Liver (tissue), 9 donors: ENCODE data around the gene RAPGEF1. TPM values are rescaled to one million over a fixed set of nuclear protein-coding genes. Genes with fewer than 3 reads are reported as not detected.

Source experiments
- DNase-seq: peaks from one replicate; pipeline ENCODE4 v3.0.0-alpha.2; 2017; ENCODE audit warnings: low spot score
- H3K27ac ChIP-seq, 2 donors: one replicate each; pipeline ENCODE4 v1.7.0; 2013; ENCODE audit warnings: inconsistent platforms in 2 of 2, low read length in 2 of 2, control low read depth in 1 of 2, low read depth in 1 of 2, mild to moderate bottlenecking in 1 of 2
- H3K27me3 ChIP-seq, 4 donors: one replicate each; pipeline versions ENCODE4 v1.6.1 to v1.7.0; 2013; ENCODE audit warnings: low read length in 3 of 4, inconsistent platforms in 1 of 4, mild to moderate bottlenecking in 1 of 4, moderate library complexity in 1 of 4; ENCODE audit not compliant: control insufficient read depth in 4 of 4, insufficient read depth in 4 of 4
- H3K36me3 ChIP-seq, 4 donors: one replicate each; pipeline versions ENCODE4 v1.6.1 to v1.7.0; 2013; ENCODE audit warnings: low read length in 3 of 4, mild to moderate bottlenecking in 3 of 4, low read depth in 1 of 4, moderate library complexity in 1 of 4; ENCODE audit not compliant: control insufficient read depth in 4 of 4, insufficient read depth in 3 of 4
- H3K4me1 ChIP-seq, 4 donors: one replicate each; pipeline versions ENCODE4 v1.6.1 to v1.7.0; 2013; ENCODE audit warnings: low read length in 3 of 4, mild to moderate bottlenecking in 3 of 4, moderate library complexity in 1 of 4; ENCODE audit not compliant: control insufficient read depth in 4 of 4, insufficient read depth in 4 of 4
- H3K4me3 ChIP-seq, 3 donors: one replicate each; pipeline versions ENCODE4 v1.6.1 to v1.7.0; 2013; ENCODE audit warnings: low read length in 3 of 3, control low read depth in 1 of 3, low read depth in 1 of 3, mild to moderate bottlenecking in 1 of 3
- H3K9ac ChIP-seq, 2 donors: one replicate each; pipeline ENCODE4 v1.7.0; 2013; ENCODE audit warnings: low read length in 2 of 2, mild to moderate bottlenecking in 2 of 2, moderate library complexity in 2 of 2, control low read depth in 1 of 2, low read depth in 1 of 2
- H3K9me3 ChIP-seq, 4 donors: one replicate each; pipeline versions ENCODE4 v1.6.1 to v1.7.0; 2013; ENCODE audit warnings: low read length in 3 of 4; ENCODE audit not compliant: control insufficient read depth in 4 of 4
- EGR1 ChIP-seq, 2 donors: IDR thresholded peaks; 2 replicates each; pipeline ENCODE4 v1.6.1; 2016 to 2018; ENCODE audit warnings: antibody characterized with exemption in 2 of 2, low read depth in 2 of 2
- FOXA1 ChIP-seq: IDR thresholded peaks from 2 replicates; pipeline ENCODE4 v1.6.1; 2016; ENCODE audit warnings: antibody characterized with exemption
- FOXA2 ChIP-seq: IDR thresholded peaks from 2 replicates; pipeline ENCODE4 v1.6.1; 2016; ENCODE audit warnings: antibody characterized with exemption
- GABPA ChIP-seq, 2 donors: IDR thresholded peaks in 1 of 2; conservative IDR thresholded peaks in 1 of 2; 2 replicates each; pipeline ENCODE4 v1.6.1; 2016; ENCODE audit warnings: antibody characterized with exemption in 2 of 2, mild to moderate bottlenecking in 1 of 2, moderate library complexity in 1 of 2
- HNF4A ChIP-seq, 2 donors: conservative IDR thresholded peaks; 2 replicates each; pipeline ENCODE4 v1.6.1; 2016; ENCODE audit warnings: antibody characterized with exemption in 2 of 2, mild to moderate bottlenecking in 2 of 2
- HNF4G ChIP-seq: IDR thresholded peaks from 2 replicates; pipeline ENCODE4 v1.6.1; 2016; ENCODE audit warnings: antibody characterized with exemption
- JUND ChIP-seq, 2 donors: IDR thresholded peaks; 2 replicates each; pipeline ENCODE4 v1.6.1; 2016; ENCODE audit warnings: antibody characterized with exemption in 2 of 2
- NR2F2 ChIP-seq: IDR thresholded peaks from 2 replicates; pipeline ENCODE4 v1.6.1; 2016; ENCODE audit warnings: antibody characterized with exemption
- RAD21 ChIP-seq, 2 donors: IDR thresholded peaks; 2 replicates each; pipeline ENCODE4 v1.6.1; 2016; ENCODE audit warnings: antibody characterized with exemption in 2 of 2, mild to moderate bottlenecking in 2 of 2
- RXRA ChIP-seq, 2 donors: IDR thresholded peaks; 2 replicates each; pipeline ENCODE4 v1.6.1; 2017 to 2018; ENCODE audit warnings: antibody characterized with exemption in 2 of 2, mild to moderate bottlenecking in 1 of 2
- SP1 ChIP-seq: IDR thresholded peaks from 2 replicates; pipeline ENCODE4 v1.6.1; 2018; ENCODE audit warnings: antibody characterized with exemption, mild to moderate bottlenecking
- TAF1 ChIP-seq: conservative IDR thresholded peaks from 2 replicates; pipeline ENCODE4 v1.6.1; 2016; ENCODE audit warnings: antibody characterized with exemption, mild to moderate bottlenecking
- YY1 ChIP-seq: IDR thresholded peaks from 2 replicates; pipeline ENCODE4 v1.6.1; 2016; ENCODE audit warnings: antibody characterized with exemption, mild to moderate bottlenecking
- WGBS: extraction: QIAGEN DNeasy Blood & Tissue Kit; methylation state at CpG from one replicate; pipeline ENCODE4 v1.1.7; 2013; 5-methylcytosine and 5-hydroxymethylcytosine counted together
- polyA plus RNA-seq, 2 donors: library from polyadenylated mRNA; stranded (reverse) in 1 of 2; unstranded in 1 of 2; fragments of 200-250 nt in 1 of 2; fragments of >200 nt in 1 of 2; fragmentation: Nextera tagmentation in 1 of 2; extraction: Ambion mirVana in 1 of 2; gene quantifications; one replicate each; pipeline versions ENCODE4 v1.2.1 to v1.2.3, GENCODE V29; 2013 to 2015
- total RNA-seq, 2 donors: library from RNA; depleted of rRNA; stranded (reverse); fragments of >200 nt; gene quantifications; one replicate each; pipeline ENCODE4 v1.2.3, GENCODE V29; 2014
- TF ChIP-seq, protein P1 (sequence below): IDR thresholded peaks from 2 replicates; pipeline ENCODE4 v1.6.1; 2016; ENCODE audit warnings: antibody characterized with exemption
- TF ChIP-seq, protein P2 (sequence below): IDR thresholded peaks from 2 replicates; pipeline ENCODE4 v1.6.1; 2016; ENCODE audit warnings: antibody characterized with exemption
- TF ChIP-seq, protein P3 (sequence below): IDR thresholded peaks from 2 replicates; pipeline ENCODE4 v1.6.1; 2016; ENCODE audit warnings: antibody characterized with exemption, mild to moderate bottlenecking
- TF ChIP-seq, protein P4 (sequence below): IDR thresholded peaks from 2 replicates; pipeline ENCODE4 v1.6.1; 2016; ENCODE audit warnings: antibody characterized with exemption
- donor health status: healthy.
- donor health status: healthy.
- donor health status: healthy.
- donor health status: healthy.
- donor health status: healthy.

RAPGEF1 gene
- total and polyA plus RNA-seq, 4 donors: 5.6 to 19.7 (median 16.8) TPM

DNA sequence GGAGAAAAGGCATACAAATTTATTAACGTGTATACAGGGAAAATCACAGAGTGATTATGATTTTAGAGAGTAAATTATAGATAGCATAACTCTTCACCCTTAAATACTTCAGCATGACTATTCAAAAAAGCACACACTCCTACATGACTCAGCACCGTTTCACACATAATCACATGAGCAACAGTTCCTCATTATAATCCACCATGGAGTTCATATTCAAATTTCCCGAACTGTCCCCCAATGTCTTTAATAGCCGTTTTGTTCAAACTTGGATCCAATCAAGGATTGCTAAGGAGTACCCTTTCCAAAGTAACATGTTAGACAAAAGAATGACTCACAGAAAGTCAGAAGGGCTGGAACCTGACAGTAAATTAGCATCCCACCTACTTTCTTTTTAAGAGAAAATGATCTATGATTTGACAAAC lies 32.1 kb downstream of the RAPGEF1 start:
- Histone ChIP-seq H3K36me3 (no peaks in the 10 kb centered on the region), H3K4me3 (no peak overlapping the region), H3K27ac (peak overlapping the region; percentile 71 to 78), H3K9ac (peak overlapping the region in 1 of 2 donors; percentile 80), H3K4me1 (peaks cover 17 to 56% (median 50%) of the 10 kb centered on the region in 4 donors), H3K9me3 (no peaks in the 10 kb centered on the region), H3K27me3 (no peaks in the 10 kb centered on the region)
- WGBS: 59% methylated on average over 4 of the region's 4 CpGs
- TF ChIP-seq, protein P1, sequence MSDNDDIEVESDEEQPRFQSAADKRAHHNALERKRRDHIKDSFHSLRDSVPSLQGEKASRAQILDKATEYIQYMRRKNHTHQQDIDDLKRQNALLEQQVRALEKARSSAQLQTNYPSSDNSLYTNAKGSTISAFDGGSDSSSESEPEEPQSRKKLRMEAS: no peak
- DNase-seq: no peak

DNA sequence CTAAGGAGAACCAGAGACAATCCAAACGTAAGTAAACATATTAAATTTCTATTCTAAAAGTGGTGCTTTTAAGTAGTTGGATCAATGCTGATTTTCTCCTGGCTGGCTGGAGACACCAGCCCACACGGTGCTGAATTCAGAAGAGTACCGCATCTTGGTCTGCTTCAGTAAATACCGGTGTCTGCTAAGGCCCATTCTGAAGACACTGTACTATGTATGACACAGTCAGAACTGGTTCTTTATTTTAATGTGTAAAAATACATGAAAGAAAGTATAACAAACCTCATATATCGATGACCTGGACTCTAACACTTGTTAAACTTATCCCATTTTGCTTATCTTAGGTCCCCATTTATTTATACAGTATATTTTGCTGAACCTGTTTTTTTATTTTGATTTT lies 32.8 kb downstream of the RAPGEF1 start:
- H3K9ac ChIP-seq: peak overlapping the region in 1 of 2 donors; percentile 75

DNA sequence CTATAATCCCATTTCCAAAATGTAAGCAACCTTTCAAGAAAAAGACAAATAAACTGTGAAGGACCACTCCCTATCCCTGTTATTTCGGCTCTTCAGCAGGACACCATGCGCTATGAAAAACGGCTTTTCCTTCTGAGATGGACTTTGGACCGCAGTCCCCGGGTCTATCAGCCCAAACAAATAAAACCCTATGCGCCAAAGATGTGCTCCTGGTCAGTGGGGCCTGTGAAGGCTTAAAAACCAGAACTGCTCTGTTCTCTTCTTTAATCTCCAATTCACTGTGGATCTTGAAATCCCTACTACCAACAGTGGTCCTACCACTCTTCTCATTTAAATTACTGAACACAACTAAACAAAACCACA lies 33.3 kb downstream of the RAPGEF1 start:
- no peak for TF ChIP-seq GABPA (IDR thresholded peaks at IDR 0.05 in 1 of 2, conservative IDR thresholded peaks at IDR 0.05 in 1 of 2)
- TF ChIP-seq SP1: peak; percentile 63
- TF ChIP-seq, protein P1: no peak
- TF ChIP-seq YY1: peak; percentile 9
- TF ChIP-seq HNF4A (conservative IDR thresholded peaks at IDR 0.05): peak; percentile 88 to 93
- TF ChIP-seq RAD21 (IDR thresholded peaks at IDR 0.05): peak; percentile 2 to 47
- TF ChIP-seq, protein P2, sequence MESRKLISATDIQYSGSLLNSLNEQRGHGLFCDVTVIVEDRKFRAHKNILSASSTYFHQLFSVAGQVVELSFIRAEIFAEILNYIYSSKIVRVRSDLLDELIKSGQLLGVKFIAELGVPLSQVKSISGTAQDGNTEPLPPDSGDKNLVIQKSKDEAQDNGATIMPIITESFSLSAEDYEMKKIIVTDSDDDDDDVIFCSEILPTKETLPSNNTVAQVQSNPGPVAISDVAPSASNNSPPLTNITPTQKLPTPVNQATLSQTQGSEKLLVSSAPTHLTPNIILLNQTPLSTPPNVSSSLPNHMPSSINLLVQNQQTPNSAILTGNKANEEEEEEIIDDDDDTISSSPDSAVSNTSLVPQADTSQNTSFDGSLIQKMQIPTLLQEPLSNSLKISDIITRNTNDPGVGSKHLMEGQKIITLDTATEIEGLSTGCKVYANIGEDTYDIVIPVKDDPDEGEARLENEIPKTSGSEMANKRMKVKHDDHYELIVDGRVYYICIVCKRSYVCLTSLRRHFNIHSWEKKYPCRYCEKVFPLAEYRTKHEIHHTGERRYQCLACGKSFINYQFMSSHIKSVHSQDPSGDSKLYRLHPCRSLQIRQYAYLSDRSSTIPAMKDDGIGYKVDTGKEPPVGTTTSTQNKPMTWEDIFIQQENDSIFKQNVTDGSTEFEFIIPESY: no peak
- peak in 1 of 2 donors; percentile 11 for TF ChIP-seq RXRA (IDR thresholded peaks at IDR 0.05)
- TF ChIP-seq HNF4G: peak; percentile 82
- no peaks in the 10 kb centered on the region for H3K27me3 ChIP-seq
- H3K36me3 ChIP-seq: no peaks in the 10 kb centered on the region
- H3K27ac ChIP-seq: peak overlapping the region; percentile 55 to 72
- no peaks in the 10 kb centered on the region for H3K9me3 ChIP-seq
- 30% methylated on average over 6 of the region's 6 CpGs for WGBS
- H3K9ac ChIP-seq: peak overlapping the region in 1 of 2 donors; percentile 75
- peaks cover 17 to 56% (median 50%) of the 10 kb centered on the region in 4 donors for H3K4me1 ChIP-seq
- no peak for DNase-seq
- no peak overlapping the region for H3K4me3 ChIP-seq

More for the DNA sequence above, 32.8 kb downstream of the RAPGEF1 start:
- no peaks in the 10 kb centered on the region for H3K27me3 ChIP-seq
- no peak overlapping the region for H3K4me3 ChIP-seq
- H3K9me3 ChIP-seq: no peaks in the 10 kb centered on the region
- no peaks in the 10 kb centered on the region for H3K36me3 ChIP-seq
- DNase-seq: no peak
- H3K27ac ChIP-seq: peak overlapping the region; percentile 55 to 72
- 89% methylated on average over 5 of the region's 5 CpGs for WGBS
- H3K4me1 ChIP-seq: peaks cover 17 to 56% (median 50%) of the 10 kb centered on the region in 4 donors
- no peak for TF ChIP-seq YY1

DNA sequence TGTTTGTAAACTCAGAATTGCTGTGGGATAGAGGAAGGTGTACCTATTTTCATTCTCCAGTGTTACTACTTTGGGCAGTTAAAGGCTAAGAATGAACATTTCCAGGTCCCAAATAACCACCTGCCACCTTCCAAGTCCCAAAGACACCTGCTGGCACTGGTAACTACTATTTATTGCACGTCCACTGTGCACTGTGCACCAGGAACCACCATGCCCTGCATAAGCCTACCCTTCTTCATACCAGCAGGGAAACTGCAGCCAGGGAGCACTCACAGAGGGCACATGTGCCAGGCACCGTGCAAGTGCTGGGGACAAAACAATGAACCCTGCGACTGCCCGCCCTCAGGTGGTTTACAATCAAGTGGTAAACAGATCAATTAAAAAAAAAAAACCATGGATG lies 34.9 kb downstream of the RAPGEF1 start:
- Histone ChIP-seq H3K4me3 (no peak overlapping the region), H3K9ac (no peak overlapping the region), H3K27ac (peak overlapping the region; percentile 55 to 72), H3K36me3 (no peaks in the 10 kb centered on the region), H3K4me1 (peaks cover 17 to 56% (median 50%) of the 10 kb centered on the region in 4 donors), H3K27me3 (no peaks in the 10 kb centered on the region), H3K9me3 (no peaks in the 10 kb centered on the region)
- 59% methylated on average over 4 of the region's 4 CpGs for WGBS
- no peak for DNase-seq
- TF ChIP-seq HNF4A (conservative IDR thresholded peaks at IDR 0.05) (no peak), JUND (IDR thresholded peaks at IDR 0.05) (no peak), RAD21 (IDR thresholded peaks at IDR 0.05) (no peak), SP1 (no peak), FOXA1 (no peak), RXRA (IDR thresholded peaks at IDR 0.05) (no peak), TAF1 (no peak), YY1 (no peak), GABPA (IDR thresholded peaks at IDR 0.05 in 1 of 2, conservative IDR thresholded peaks at IDR 0.05 in 1 of 2) (no peak), FOXA2 (no peak), EGR1 (IDR thresholded peaks at IDR 0.05; ENCODE audit: low read depth in 2 of 2) (no peak), NR2F2 (no peak)
- TF ChIP-seq, protein P3, sequence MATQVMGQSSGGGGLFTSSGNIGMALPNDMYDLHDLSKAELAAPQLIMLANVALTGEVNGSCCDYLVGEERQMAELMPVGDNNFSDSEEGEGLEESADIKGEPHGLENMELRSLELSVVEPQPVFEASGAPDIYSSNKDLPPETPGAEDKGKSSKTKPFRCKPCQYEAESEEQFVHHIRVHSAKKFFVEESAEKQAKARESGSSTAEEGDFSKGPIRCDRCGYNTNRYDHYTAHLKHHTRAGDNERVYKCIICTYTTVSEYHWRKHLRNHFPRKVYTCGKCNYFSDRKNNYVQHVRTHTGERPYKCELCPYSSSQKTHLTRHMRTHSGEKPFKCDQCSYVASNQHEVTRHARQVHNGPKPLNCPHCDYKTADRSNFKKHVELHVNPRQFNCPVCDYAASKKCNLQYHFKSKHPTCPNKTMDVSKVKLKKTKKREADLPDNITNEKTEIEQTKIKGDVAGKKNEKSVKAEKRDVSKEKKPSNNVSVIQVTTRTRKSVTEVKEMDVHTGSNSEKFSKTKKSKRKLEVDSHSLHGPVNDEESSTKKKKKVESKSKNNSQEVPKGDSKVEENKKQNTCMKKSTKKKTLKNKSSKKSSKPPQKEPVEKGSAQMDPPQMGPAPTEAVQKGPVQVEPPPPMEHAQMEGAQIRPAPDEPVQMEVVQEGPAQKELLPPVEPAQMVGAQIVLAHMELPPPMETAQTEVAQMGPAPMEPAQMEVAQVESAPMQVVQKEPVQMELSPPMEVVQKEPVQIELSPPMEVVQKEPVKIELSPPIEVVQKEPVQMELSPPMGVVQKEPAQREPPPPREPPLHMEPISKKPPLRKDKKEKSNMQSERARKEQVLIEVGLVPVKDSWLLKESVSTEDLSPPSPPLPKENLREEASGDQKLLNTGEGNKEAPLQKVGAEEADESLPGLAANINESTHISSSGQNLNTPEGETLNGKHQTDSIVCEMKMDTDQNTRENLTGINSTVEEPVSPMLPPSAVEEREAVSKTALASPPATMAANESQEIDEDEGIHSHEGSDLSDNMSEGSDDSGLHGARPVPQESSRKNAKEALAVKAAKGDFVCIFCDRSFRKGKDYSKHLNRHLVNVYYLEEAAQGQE: no peak
- TF ChIP-seq, protein P1: no peak
- TF ChIP-seq, protein P4, sequence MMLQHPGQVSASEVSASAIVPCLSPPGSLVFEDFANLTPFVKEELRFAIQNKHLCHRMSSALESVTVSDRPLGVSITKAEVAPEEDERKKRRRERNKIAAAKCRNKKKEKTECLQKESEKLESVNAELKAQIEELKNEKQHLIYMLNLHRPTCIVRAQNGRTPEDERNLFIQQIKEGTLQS: no peak
